ENCODE results near the gene NDUFS3. TPM values are rescaled to one million over a fixed set of nuclear protein-coding genes. Genes with fewer than 3 reads are reported as not detected.

Gene NDUFS3
- total and polyA plus RNA-seq, 2 experiments from 2014 or later: 108 to 168 TPM

GRCh38 chr11:47593492-47593933 is 14.6 kb downstream of the NDUFS3 start (continued):
- TF ChIP-seq ZNF462 (CRISPR knock-in tag; IDR thresholded peaks at IDR 0.05) (no peak), EZH2 (IDR thresholded peaks at IDR 0.05; ENCODE audit: low read depth, unreplicated experiment) (no peak), CTCF (conservative IDR thresholded peaks at IDR 0.05; ENCODE audit: low read depth in 2 of 2) (no peak), POLR2AphosphoS5 (IDR thresholded peaks at IDR 0.05; ENCODE audit: low read depth) (no peak)

- peak within 1 kb of the TSS; percentile 99 for H3K4me2 ChIP-seq
- no peaks in the 10 kb centered on the region for H3K36me3 Mint-ChIP-seq (ENCODE audit: low read depth)
- peak within 1 kb of the TSS; percentile 100 for H2AFZ ChIP-seq
- 0 out of 2 replicates have a peak, but pooled peaks cover 5% of the 10 kb centered on the region for H4K20me1 ChIP-seq (replicated peaks; ENCODE audit: insufficient read depth)
- H3K27me3 ChIP-seq (ENCODE audit: insufficient read depth): peaks cover 64% of the 10 kb centered on the region
- no peak within 1 kb of the TSS for H3K27ac Mint-ChIP-seq
- H3K4me3 Mint-ChIP-seq: peak within 1 kb of the TSS; percentile 77
- peaks cover 25% of the 10 kb centered on the region for H3K4me1 Mint-ChIP-seq
- H3K4me3 ChIP-seq: peak within 1 kb of the TSS; percentile 96
- no peaks in the 10 kb centered on the region for H3K79me2 ChIP-seq (replicated peaks; ENCODE audit: insufficient read depth)
- no peak within 1 kb of the TSS for H3K27ac ChIP-seq (ENCODE audit: low read depth)
- no peaks in the 10 kb centered on the region for H3K36me3 ChIP-seq (ENCODE audit: insufficient read depth)
- peaks cover 47% of the 10 kb centered on the region for H3K27me3 Mint-ChIP-seq (ENCODE audit: insufficient read depth, low read depth, poor library complexity)
- TF ChIP-seq ZNF331 (CRISPR knock-in tag; IDR thresholded peaks at IDR 0.05; ENCODE audit: low read depth) (no peak), CREB1 (CRISPR knock-in tag; IDR thresholded peaks at IDR 0.05; ENCODE audit: low read depth) (no peak), POLR2AphosphoS5 (IDR thresholded peaks at IDR 0.05; ENCODE audit: low read depth) (no peak), CTCF (conservative IDR thresholded peaks at IDR 0.05; ENCODE audit: low read depth in 2 of 2) (no peak), JUNB (IDR thresholded peaks at IDR 0.05; ENCODE audit: unreplicated experiment) (no peak), ZNF114 (CRISPR knock-in tag; IDR thresholded peaks at IDR 0.05) (no peak), EZH2 (IDR thresholded peaks at IDR 0.05; ENCODE audit: low read depth, unreplicated experiment) (peak; percentile 52)
- H3K9me3 Mint-ChIP-seq: no peaks in the 10 kb centered on the region
- peak; percentile 53 for ATAC-seq
- DNase-seq (ENCODE audit: low spot score): peak; percentile 70
- 0 out of 2 replicates have a peak, but pooled peaks cover 6% of the 10 kb centered on the region for H3K9me2 ChIP-seq (ENCODE audit: insufficient read depth)
- no peaks in the 10 kb centered on the region for H3F3A ChIP-seq (replicated peaks; ENCODE audit: low read depth)
- peaks cover 23% of the 10 kb centered on the region for H3K4me1 ChIP-seq (ENCODE audit: insufficient read depth)
These were observed 15.3 kb downstream of the NDUFS3 start, which contains the start of gene C1QTNF4 for GRCh38 chr11:47593934-47594855. Gene C1QTNF4 (minus strand): TSS chr11:47594411. CDS start chr11:47590810, 3,601 bp downstream.

Data from GM23338 (cell line).